Progenitor cell of endocrine pancreas (in vitro differentiated cells): Measurements from ENCODE around the gene TTLL8. TPM values are rescaled to one million over a fixed set of nuclear protein-coding genes. Genes with fewer than 3 reads are reported as not detected.

Source experiments
- DNase-seq: peaks from one replicate; pipeline ENCODE4 v3.0.0; 2021; ENCODE audit warnings: low spot score; ENCODE audit not compliant: unreplicated experiment
- H3K27ac Mint-ChIP-seq: 2 replicates; pipeline ENCODE4 v1.8.0; 2021; ENCODE audit warnings: mild to moderate bottlenecking, moderate library complexity, mixed read lengths
- H3K27me3 Mint-ChIP-seq: 2 replicates; pipeline ENCODE4 v1.8.0; 2021; ENCODE audit warnings: mixed read lengths
- H3K36me3 Mint-ChIP-seq: 2 replicates; pipeline ENCODE4 v1.8.0; 2022; ENCODE audit warnings: mixed read lengths; ENCODE audit not compliant: insufficient read depth
- H3K4me1 Mint-ChIP-seq: 2 replicates; pipeline ENCODE4 v1.8.0; 2021; ENCODE audit warnings: low read depth, mixed read lengths
- H3K4me3 Mint-ChIP-seq: 2 replicates; pipeline ENCODE4 v1.8.0; 2021; ENCODE audit warnings: low read depth, mild to moderate bottlenecking, moderate library complexity, mixed read lengths
- H3K9me3 Mint-ChIP-seq: 2 replicates; pipeline ENCODE4 v1.8.0; 2021; ENCODE audit warnings: low read depth, mixed read lengths
- total RNA-seq: library from RNA; stranded (reverse); gene quantifications from 2 replicates; pipeline ENCODE4 v1.2.1, GENCODE V29; 2021
- TF ChIP-seq, protein P1 (sequence below): fragments of 200-600 bp; sonication (generic); IDR thresholded peaks from one replicate; pipeline ENCODE4 v1.5.0; 2021; ENCODE audit warnings: antibody characterized with exemption, mild to moderate bottlenecking; ENCODE audit not compliant: unreplicated experiment

TTLL8 gene
- total RNA-seq, 1 donor from 2014 or later = not detected

DNA sequence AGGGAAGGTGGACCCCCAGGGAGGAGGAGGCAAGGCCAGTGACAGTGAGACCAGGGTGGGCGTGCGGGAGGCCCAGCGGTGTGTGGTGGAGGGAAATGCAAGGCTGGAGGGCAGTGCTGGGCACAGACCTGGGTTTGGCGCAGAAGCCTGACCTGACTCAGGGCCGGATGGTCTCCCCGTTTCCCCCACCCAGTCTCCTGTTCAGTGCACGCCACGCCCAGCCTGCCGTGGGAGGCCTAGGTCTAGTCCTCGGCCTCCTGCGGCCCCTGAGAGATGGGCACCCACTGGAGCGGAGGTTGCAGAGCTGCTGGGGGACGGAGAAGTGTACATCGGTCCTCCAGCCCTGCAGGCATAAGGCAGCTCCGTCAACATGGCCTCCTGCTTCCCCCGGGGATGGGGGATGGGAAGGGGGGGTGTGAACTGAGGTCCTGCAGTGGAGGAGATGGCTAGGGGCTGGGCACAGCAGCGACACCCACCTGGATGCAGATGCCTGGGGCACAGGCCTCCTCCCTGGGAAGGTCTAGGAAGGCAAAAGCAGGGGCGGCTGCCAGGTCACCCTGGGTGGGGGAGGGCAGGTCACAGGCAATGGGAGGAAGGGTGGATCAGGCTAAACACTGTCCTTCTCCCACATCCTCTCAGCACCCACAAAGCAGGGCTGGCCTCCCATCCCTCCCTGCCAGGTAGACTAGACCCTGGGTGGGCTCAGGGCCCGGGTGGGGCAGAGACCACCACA lies 61.4 kb downstream of the TTLL8 start:
- Mint-ChIP-seq H3K36me3 (no peaks in the 10 kb centered on the region), H3K27me3 (peaks cover 23% of the 10 kb centered on the region), H3K4me1 (no peaks in the 10 kb centered on the region), H3K4me3 (no peak overlapping the region), H3K27ac (no peak overlapping the region), H3K9me3 (peaks cover 2% of the 10 kb centered on the region)
- TF ChIP-seq, protein P1, sequence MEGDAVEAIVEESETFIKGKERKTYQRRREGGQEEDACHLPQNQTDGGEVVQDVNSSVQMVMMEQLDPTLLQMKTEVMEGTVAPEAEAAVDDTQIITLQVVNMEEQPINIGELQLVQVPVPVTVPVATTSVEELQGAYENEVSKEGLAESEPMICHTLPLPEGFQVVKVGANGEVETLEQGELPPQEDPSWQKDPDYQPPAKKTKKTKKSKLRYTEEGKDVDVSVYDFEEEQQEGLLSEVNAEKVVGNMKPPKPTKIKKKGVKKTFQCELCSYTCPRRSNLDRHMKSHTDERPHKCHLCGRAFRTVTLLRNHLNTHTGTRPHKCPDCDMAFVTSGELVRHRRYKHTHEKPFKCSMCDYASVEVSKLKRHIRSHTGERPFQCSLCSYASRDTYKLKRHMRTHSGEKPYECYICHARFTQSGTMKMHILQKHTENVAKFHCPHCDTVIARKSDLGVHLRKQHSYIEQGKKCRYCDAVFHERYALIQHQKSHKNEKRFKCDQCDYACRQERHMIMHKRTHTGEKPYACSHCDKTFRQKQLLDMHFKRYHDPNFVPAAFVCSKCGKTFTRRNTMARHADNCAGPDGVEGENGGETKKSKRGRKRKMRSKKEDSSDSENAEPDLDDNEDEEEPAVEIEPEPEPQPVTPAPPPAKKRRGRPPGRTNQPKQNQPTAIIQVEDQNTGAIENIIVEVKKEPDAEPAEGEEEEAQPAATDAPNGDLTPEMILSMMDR = no peak
- no peak for DNase-seq

DNA sequence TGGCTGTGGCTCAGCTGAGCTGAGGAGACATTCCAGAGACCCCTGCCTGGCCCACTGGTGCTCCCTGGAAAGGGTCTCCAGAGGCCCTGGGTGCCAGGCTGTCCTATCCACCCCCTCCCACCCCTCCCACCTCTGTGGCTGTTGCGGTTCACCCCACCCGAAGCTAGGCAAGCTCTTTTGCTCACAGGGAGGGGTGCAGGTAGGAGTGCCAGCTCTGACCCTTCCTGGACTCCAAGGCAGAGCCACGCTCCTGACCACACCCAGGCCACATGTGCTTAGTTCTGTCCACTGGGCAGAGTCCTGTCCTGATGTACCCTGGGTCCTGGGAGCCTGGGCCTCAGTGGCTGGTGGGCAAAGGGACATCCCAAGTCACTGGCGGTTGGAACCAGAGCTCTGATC lies 62.0 kb downstream of the TTLL8 start:
- Mint-ChIP-seq H3K27me3 (peaks cover 25% of the 10 kb centered on the region), H3K27ac (no peak overlapping the region), H3K4me1 (no peaks in the 10 kb centered on the region), H3K36me3 (no peaks in the 10 kb centered on the region), H3K4me3 (no peak overlapping the region), H3K9me3 (peaks cover 6% of the 10 kb centered on the region)
- TF ChIP-seq, protein P1 = no peak
- DNase-seq = no peak

DNA sequence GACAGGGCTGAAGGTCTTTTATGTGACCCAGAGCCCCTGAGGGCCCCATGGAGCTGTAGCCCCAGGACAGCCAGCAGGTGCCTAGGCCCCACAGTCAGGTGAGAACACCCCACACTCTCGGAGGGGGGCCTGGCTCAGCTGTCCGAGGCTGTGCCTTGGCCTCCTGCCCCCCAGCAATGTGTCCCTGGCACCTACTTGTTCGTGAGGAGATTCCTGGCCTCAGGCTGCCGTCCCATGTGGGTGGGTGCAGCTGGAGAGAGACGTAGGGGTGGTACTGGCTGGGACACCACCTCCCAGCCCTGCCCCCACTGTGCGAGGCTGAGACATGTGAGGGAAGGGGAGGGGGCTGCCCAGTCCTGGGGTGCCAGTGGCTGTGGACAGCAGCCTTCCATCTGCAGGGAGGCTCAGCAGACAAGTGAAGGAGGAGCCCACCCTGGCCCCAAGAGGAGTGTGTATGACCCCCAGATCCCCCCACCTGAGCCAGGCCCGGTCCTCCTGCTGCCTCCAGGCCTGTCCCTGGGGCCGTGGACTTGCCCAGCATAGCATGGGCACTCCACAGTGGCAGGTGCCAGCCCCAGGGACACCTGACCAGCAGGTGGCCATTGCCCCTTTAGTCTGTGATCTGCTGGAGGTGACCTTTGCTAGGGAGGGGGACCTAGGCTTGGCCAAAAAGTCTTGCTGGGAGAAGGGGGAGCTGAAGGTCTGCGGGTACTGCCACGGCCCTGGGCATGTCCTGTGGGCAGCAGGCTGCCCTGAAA lies 62.6 kb downstream of the TTLL8 start:
- TF ChIP-seq, protein P1 = no peak
- Mint-ChIP-seq H3K9me3 (peaks cover 10% of the 10 kb centered on the region), H3K4me3 (no peak overlapping the region), H3K27ac (no peak overlapping the region), H3K36me3 (no peaks in the 10 kb centered on the region), H3K4me1 (no peaks in the 10 kb centered on the region), H3K27me3 (peaks cover 23% of the 10 kb centered on the region)
- DNase-seq = no peak

DNA sequence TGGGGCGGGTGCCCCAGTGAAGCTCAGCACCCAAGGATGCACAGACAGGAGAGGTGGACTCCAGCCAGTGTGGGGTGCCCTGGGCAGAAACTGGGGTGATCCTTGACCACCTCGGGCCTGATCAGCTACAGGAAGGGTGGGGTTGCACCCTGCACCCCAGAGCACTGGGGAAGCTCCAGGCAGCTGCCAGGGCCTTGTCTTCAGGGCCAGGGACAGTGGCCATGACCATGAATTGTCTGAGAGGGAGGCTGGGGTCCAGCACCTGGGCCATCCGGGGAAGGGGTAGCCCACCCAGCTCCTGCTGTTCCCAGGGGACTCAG lies 63.1 kb downstream of the TTLL8 start:
- peaks cover 23% of the 10 kb centered on the region for H3K27me3 Mint-ChIP-seq
- no peak overlapping the region for H3K4me3 Mint-ChIP-seq
- H3K27ac Mint-ChIP-seq = no peak overlapping the region
- no peaks in the 10 kb centered on the region for H3K36me3 Mint-ChIP-seq
- no peaks in the 10 kb centered on the region for H3K4me1 Mint-ChIP-seq
- DNase-seq = no peak
- peaks cover 10% of the 10 kb centered on the region for H3K9me3 Mint-ChIP-seq
- TF ChIP-seq, protein P1 = no peak

DNA sequence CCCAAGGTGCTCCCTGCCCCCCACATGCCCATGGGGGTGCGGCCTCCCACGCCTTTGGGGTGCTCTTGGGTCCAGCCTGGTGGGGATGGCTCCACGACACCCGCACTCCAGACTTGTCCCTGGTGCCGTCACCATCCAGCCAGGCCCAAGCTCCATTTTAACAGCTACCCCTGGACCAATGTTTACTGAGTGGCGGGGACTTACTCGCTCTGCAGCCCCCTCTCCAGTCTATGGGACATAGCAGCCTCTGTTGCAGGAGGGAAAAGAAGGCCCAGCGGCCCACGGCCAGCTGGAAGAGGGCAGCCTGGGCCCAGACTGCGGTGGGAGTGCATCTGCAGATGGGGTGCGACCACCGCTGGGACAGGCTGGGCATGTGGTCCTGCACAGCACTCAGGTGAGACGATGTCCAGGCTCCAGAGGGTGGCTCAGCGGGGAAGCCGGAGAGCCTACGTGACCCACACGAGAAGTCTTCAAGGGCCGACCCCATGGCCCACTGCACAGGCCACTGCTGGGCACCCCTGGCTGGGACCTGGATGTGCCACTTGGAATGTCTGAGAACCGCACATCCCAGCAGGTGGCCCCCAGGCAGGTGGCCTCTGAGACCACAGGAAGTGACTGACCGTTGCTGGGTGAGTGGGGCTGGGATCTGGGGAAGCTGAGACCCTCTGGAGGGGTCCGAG lies 63.6 kb downstream of the TTLL8 start:
- Mint-ChIP-seq H3K9me3 (peaks cover 10% of the 10 kb centered on the region), H3K36me3 (no peaks in the 10 kb centered on the region), H3K4me3 (no peak overlapping the region), H3K27me3 (peaks cover 23% of the 10 kb centered on the region), H3K27ac (no peak overlapping the region), H3K4me1 (no peaks in the 10 kb centered on the region)
- DNase-seq = no peak
- TF ChIP-seq, protein P1 = no peak
